ENCODE results near the gene TRIM8.

- no peak for TF ChIP-seq CEBPB (IDR thresholded peaks at IDR 0.05; ENCODE audit: low read depth, low read length)
- peak; percentile 61 for TF ChIP-seq CTCF (conservative IDR thresholded peaks at IDR 0.05; ENCODE audit: low read depth, low read length)
- TF ChIP-seq SMC3 (IDR thresholded peaks at IDR 0.05; ENCODE audit: low read depth, low read length): peak; percentile 60
- peak; percentile 62; the same call in 1 of the 2 replicates for TF ChIP-seq BHLHE40 (IDR thresholded peaks at IDR 0.05; ENCODE audit: low read depth, low read length)
- no peak for TF ChIP-seq ELK1 (IDR thresholded peaks at IDR 0.05; ENCODE audit: borderline replicate concordance, low read depth, low read length)
- no peak for TF ChIP-seq POLR2A (IDR thresholded peaks at IDR 0.05; ENCODE audit: low read depth, low read length)
- TF ChIP-seq RAD21 (IDR thresholded peaks at IDR 0.05; ENCODE audit: low read length): peak; percentile 63
- TF ChIP-seq RCOR1 (IDR thresholded peaks at IDR 0.05; ENCODE audit: insufficient replicate concordance, low read length): no peak
- no peak for TF ChIP-seq CHD1 (IDR thresholded peaks at IDR 0.05; ENCODE audit: low read depth, low read length)
- TF ChIP-seq MXI1 (IDR thresholded peaks at IDR 0.05; ENCODE audit: borderline replicate concordance, low read depth, low read length): peak; percentile 95
- TF ChIP-seq USF2 (IDR thresholded peaks at IDR 0.05; ENCODE audit: low read depth, low read length): no peak
- TF ChIP-seq MAZ (IDR thresholded peaks at IDR 0.05; ENCODE audit: borderline replicate concordance, low read depth, low read length): no peak
- no peak for TF ChIP-seq MAFK (IDR thresholded peaks at IDR 0.05; ENCODE audit: low read depth, low read length)
Observed at GRCh38 chr10:102644646-102645387, 538 bp downstream of the TRIM8 start.
